Measurements from ENCODE around the gene RASAL2.

The RASAL2 gene

DNA sequence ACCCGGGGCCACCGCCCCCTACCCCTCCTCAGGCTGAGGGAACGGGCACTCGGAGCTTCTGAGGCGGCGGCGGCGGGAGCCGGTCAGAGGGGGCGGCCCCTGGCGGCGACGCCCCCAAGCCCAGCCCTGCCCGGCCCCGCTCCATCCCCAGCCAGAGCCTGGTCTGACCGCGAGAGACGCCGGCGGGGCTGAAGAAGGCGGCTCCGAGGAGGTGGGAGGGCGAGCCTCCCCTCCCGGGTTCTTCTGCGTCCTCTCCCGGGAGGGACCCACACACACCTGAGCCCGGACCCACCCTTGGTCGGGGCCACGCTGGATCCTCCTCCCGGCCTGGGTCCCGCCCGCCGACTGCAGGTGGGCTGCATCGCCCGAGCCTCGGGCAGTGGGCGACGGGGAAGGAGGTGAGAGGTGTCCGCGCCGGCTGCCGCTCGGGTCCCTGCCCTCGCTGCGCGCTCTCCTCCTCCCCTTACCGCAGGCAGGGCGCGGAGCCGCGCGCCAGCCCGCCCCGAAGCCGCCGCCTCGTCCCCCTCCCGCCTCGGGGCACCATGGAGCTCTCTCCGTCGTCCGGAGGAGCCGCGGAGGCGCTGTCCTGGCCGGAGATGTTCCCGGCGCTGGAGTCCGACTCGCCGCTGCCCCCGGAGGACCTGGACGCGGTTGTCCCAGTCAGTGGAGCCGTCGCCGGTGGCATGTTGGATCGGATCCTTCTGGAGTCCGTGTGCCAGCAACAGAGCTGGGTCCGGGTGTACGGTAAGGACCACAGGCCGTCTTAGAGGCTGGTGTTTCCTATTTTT, at the start of gene RASAL2:
TSS of gene RASAL2 (plus strand) at position 154 of the 788 bp plus-strand sequence. CDS start at position 543, 389 bp downstream.
- DNase-seq (ENCODE audit: low read depth in 2 of 2) = no peak

DNA sequence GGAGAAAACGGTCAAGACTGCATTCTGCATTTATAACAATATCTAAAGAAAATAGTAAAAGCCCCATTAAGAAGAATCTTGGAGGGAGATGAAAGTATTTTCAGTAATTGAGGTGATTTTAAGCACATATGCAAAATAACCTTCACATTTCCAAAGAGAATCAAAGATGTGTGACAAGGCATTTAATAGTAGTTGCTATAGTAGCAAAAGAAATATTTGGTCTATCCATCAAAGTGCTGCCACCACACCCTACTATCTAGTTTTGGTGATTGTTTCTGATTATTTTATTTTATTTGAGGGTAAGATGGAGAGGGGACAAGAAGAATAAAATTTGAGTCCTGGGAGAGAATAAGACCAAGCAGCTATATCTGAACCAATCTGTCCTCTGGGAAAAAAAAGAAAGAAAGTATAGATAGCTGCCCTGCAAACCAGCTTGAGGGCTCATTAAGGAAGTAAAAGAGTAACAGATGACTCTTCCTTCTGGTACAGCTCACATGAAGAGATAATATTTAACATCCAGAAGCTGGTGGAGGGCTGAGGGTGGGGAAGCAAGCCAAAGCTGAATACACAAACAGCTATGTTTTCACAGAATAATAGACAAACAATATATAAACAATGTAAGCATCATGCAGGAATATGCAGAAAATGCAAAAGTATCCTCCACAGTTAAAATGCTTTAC, 47.2 kb upstream of the RASAL2 start:
- no peak for DNase-seq (ENCODE audit: low read depth in 2 of 2)

DNA sequence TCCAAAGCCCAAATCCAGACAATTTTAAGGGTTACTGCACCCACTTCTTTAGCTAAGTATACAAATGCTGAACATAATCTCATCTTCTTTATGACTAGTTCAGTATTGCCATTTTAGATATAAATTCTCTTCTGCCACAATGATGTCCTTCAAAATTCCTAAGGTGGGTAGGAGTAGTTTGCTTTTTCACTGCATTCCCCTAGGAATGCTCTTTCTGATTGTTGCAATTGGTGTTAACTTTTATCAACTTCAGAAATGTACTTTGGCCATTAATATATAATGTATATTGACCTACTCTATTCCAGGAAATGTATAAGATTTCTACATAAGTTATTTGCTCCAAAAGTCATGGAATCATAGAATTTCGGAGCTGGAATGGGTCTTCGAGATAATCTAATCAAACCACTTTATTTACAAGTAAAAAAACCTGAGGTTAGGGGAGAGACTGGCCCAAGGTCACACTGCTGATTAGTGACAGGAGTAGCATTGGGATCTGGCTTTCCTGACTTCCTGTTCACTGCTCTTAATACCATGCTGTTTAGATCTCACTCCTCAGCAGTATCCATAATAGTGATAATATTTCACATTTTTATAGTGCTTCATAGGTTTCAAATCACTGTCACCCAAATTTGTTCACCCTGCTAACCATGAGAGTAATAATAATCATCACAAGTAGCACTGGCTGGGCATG, 46.4 kb upstream of the RASAL2 start:
- DNase-seq (ENCODE audit: low read depth in 2 of 2) = no peak

DNA sequence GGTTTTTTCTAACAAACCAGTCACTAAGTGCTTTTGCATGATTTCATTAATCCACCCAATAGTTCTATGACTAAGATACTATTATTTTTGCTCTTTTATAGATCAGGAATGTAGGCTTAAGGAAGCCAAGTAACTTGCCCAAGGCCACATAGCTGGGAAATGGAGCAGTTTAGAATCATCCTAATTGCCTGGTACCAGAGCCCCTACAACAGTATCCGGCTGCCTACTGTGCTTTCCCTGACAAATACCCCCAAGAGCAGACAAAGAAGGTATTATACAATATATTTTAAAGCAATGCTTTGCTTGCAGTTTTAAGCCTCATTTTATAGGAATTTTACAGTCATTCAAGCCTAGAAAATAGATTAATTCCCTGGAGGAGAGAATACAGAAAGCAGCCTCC, 45.5 kb upstream of the RASAL2 start:
- no peak for DNase-seq (ENCODE audit: low read depth in 2 of 2)

DNA sequence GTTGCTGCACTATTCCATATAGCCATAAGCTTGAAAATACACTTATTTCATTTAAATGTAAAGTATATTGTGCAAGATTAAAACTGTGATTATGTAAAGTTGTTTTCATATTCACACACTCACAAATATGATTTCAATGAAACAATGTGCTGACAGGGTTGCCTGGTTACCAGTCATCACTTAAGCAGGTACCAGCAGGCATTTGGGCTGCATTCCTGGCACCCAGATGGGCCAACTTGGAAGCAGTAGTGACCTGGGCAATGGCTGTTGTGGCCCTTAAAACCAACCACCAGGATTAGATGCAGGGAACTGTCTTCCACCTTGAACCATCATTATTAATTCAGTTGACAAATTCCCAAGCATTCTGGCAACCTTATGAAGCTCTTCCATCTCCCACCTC, 45.0 kb upstream of the RASAL2 start:
- no peak for DNase-seq (ENCODE audit: low read depth in 2 of 2)

DNA sequence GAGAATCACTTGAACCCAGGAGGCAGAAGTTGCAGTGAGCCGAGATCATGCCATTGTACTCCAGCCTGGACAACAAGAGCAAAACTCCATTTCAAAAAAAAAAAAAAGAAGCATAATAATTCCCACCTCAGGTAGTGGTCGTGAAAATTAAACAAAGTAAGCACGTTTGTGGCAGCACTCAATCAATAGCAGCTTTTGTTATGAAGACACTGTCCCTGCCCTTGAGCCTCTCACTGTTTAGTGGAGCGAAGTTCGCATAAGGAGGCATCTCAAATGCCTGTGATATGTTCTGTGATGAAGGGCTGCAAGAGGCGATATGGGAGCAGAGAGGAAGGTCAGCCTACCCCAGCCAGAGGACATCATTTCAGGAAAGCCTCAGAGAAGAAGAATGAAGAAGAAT, 43.8 kb upstream of the RASAL2 start:
- no peak for DNase-seq (ENCODE audit: low read depth in 2 of 2)

DNA sequence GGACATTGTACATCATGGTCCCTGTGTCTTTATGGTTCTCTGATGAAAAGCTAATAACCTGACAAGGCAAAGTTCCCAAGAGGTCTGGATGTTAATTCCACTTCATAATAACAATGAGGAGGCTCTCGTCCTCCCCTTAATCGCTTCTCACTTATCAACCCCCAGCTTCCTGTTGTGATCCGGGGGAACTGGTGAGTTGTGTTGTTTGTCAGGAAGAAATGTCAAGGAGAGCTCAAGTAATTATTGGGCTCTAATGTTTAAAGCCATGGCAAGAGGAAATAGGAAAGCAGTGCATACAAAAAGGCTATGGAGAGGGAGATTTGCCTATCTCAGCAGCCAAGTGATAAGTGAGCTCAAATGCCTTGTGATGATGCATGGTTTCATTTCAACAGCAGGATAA, 42.8 kb upstream of the RASAL2 start:
- DNase-seq (ENCODE audit: low read depth in 2 of 2) = no peak

DNA sequence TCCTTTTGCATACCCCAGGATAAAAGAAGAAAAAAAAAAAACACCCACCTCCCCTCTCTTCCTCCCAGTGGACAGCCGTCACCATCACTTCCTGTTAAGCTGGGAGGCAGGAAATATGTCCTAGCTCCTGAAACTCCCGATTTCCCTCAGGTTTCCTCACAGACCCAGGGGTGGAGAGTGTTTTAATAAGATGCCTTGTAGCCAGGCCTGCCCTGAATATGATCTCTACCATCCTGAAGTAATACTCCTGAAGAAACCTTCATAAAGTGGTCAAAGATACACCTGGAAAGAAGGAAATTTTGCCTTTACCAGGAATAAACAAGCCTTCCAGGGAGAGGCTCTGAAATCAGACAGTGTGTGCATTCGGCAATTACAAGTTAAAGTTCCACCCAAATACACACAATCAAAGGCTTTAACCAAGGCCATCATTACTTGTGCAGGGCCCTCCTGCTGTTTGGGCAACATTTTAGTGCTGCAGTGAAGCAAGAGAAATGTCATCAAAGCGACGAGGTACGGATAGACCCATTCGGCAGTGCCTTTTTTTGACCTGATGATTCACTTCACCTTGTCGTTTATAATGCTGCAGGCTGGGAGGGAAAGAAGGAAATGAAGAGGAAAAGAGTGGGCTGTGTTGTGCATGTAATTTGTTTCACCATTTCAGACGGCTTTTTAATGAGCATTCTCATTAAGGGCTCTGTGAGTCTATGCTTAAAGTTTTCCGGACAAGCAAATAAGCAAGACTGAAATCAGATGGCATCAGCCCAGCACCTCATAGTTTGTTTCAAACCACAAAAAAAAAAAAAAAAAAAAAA, 41.0 kb upstream of the RASAL2 start:
- DNase-seq (ENCODE audit: low read depth in 2 of 2) = no peak

DNA sequence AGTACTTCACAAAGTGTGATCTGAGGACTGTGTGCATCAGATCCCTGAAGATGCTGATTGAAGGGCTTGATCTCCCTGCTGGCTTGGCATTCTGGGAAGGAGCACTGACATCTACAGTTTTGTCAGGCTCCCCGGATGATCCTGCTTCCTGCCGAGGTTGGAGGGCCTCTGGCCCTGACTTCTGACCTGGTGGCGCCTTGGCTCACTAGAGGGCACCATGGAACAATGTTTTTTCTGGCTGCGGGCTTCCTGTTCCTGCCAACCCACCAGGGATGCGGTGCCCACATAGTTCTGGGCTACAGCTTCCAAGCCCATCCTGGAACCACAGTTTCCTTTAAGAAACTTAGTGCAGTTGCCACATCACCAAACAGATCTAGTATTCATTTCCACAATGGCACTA, 38.8 kb upstream of the RASAL2 start:
- no peak for DNase-seq (ENCODE audit: low read depth in 2 of 2)

DNA sequence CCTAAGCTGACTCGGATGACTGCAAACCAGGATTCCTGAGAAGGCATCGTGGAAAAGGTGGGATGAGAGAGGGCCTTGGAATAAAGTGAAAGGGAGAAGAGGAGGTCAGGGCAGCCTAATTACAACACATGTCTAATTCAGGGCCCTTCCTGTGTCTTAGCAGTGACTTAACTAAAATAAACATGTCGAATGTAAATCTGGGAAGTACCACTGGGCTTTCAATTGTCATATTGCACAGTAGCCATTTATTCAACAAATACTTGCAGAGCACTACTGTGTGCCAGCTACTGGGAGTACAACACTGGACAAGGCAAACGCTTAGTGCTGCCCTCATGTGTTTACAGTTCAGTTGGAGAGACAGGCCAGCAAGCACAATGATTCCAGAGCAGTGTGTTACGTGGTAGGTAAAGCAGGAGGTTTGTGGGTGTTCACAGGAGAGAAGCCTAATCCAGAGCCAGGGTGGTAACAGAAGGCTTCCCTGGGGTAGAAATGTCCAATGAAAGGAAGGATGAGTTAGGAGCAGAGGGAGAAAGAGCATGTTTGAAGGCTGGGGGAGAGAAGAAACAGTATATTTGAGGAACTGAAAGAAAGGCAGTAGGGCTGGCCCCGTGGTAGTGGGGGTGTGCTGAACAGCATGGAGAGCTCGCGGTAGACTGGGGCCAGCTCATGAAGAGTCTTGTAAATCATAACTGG, 38.0 kb upstream of the RASAL2 start:
- no peak for DNase-seq (ENCODE audit: low read depth in 2 of 2)

DNA sequence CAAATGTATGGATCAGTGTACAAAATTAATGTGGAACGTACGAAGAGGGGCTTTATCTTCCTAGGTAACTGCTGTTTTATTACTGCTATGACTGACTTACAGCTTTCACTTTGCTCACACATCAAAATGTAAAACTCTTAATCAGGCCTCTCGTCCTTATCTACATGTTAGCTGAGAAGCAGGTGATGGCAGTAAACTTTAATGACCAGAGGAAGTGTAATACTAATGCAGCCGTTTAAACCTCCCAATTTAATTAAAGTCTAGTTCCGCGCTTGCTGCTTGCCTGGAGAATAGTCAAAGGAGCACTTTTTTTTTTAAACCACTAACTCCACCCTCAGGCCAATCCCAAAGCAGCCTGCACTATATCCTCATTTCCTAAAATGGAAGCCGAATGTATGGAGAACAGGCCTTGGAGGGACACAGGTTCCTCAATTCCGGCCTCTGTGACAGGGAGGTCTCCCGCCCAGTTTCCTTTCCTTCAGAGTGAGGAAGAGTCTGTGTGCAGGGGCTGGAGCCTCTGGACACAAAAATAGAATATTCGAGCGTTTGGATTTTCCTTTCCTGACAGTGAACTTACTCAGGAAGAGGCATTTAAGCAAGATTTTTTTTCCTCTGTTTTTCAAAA, 36.7 kb upstream of the RASAL2 start:
- DNase-seq (ENCODE audit: low read depth in 2 of 2) = no peak

DNA sequence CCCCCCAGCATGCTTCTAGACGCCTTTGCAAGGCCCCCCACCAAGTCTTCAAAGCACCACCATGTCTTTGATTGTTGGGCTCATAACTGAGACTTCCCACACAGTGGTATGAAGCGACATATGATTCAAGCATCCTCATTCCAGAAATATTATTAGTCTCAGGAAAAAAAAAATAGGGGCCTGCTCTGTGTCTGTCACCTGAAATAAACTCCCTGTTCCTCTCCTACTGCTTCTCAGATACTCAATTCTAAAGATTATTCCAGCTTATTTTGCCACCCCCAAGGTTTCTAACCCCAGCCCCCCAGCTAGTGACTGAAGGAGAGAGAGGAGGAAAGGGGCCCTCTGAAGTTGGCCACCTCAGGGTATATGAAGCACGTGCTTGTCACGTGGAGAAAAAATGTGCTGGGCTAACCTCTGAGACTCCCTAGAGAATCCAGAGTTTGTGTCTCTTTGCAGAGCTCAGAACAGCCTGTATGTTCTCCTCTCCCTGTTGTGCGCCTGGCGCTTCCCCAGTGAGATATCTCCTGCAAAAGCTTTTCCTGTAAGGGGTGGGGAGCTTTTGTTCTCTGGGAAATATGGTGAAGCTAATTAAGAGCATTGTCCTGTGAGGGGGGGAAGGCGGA, 35.9 kb upstream of the RASAL2 start:
- no peak for DNase-seq (ENCODE audit: low read depth in 2 of 2)

DNA sequence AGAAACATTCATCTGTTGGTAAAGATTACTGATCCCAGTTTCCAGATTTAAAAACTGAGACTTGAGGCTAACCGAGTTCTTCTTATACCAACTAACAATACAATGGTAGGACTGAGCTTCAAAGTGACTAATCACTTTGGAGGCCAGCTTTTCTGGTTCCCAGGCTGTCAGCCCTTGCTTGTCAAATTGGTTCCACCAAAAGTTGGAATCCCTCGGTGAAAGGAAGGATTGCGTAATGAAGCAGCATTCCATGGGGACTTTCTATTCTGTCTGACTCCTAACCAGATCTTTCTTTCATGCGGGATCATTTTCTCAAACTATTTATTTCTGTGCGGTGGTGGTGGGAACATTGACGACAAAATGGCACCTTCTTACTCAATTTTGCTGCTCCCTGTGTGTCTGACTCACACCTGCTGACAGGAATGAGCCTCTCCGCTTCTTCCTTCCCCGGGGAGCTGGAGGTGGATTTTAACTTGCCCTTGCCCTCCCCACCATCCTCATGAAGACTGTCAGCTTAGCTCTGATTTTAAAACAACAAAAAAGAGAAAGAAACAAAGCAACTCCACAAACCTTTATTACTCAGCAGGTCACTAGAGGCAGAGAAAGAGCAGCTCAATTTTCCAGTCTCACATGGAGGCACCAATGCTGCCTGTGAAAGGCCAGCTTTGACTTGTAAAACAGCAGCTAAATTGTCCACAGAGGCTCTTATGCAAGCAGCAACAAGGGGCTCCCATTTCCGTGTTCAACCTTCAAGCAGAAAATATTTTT, 32.9 kb upstream of the RASAL2 start:
- DNase-seq (ENCODE audit: low read depth in 2 of 2) = no peak

DNA sequence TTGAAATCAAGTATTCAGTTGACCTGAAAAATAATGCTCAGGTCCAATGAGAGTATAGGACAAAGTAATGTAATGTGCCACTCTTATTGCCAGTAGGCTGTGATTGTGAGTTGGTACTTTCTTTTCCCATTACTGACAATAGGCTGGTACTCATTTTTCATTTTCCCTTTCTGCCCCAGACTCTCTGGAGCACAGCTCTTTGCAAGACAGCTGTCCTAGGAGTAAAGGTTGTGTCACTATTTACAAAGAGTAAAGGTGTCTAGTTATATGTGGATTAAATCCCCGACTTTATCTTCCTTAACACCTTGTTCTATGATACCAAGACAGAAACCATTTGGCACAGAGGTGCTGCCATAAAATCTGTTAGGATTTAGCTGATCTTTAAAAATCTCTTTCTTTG, 32.3 kb upstream of the RASAL2 start:
- DNase-seq (ENCODE audit: low read depth in 2 of 2) = no peak

DNA sequence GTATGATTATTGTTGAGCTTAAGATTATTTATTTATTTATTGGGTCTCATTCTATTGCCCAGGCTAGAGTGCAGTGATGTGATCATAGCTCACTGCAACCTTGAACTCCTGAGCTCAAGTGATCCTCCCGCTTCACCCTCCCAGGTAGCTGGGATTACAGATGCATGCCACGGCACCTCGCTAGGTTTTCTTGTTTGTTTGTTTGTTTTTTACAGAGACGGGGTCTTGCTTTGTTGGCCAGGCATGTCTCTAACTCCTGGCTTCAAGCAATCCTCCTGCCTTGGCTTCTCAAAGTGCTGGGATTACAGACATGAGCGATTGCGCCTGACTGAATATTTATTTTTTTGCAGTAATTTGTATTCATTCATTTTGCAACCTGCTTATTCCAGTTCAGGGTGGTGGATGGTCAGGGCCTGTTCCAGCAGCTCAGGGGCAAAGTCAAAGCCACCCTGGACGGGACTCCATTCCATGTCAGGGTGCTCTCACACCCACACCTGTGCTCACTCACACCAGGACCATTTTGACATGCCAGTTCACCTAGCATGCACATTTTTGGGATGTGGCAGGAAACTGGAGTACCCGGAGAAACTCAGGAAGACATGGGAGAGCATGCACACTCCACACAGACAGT, 29.6 kb upstream of the RASAL2 start:
- no peak for DNase-seq (ENCODE audit: low read depth in 2 of 2)

DNA sequence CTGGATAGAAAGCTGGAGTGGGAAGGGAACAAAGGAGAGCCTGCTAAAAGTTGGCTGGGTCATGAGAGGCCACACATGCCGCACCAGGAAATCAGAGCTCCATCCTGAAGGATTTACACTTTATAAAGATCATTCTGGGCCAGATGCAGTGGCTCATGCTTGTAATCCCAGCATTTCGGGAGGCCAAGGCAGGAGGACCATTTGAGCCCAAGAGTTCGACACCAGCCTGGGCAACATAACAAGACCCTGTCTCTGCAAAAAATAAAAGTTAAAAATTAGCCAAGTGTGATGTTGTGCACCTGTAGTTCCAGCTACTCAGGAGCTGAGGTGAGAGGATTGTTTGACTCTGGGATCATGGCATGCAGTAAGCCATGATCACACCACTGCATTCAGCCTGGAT, 28.7 kb upstream of the RASAL2 start:
- DNase-seq (ENCODE audit: low read depth in 2 of 2) = no peak

DNA sequence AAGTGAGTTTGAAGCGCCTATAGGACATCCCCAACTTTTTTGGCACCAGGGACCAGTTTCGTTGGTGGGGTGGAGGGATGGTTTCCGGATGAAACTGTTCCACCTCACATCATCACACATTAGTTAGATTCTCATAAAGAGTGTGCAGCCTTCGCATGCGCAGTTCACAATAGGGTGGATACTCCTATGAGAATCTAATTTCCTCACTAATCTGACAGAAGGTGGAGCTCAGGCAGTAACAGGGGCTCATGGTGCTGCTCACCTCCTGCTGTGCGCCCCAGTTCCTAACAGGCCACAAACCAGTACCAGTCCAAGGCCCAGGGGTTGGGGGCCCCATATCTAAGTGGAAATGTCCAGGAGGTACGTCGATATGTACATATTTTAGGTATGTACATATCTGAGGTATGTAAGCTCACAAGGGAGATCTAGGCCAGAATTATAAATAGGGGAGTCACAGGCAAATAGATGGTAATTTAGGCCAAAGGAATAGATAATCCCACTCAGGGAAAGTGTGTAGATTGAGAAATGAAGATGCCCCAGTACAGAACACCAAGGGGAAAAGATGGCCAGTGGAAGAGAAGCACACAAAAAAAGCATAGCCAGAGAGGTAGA, 27.5 kb upstream of the RASAL2 start:
- DNase-seq (ENCODE audit: low read depth in 2 of 2) = no peak

DNA sequence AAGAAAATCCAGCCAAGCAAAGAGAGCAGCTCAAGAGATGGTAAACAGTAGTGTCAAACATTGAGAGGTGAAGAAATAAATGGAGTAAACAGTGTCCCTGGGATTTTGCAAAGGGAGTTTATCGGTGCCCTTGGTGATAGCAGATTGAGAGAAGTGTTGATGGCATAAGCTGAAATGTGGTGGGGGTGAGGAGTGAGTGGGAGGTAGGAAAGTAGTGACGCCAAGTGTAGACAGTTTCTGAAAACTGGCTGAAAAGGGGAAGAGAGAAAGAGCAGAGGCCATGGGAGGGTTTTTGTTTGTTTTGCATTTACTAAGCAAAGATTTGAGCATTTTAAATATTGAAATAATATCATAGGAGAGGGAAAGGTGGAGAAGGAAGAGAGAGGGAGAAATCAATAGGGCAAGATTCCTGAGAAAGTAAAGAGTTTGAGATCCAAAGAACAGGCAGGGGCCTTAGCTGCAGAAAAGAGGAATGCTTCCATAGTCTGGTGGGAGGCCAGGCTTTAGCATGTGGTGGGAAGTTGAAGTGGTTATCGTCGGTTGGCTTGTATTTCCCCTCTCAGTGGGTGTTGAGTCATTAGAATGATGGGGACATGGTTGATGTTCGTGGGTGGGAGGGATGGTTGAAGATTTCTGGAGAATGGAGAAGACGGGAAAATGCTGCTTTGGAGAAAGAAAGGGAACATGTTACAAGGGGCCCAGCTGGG, 26.8 kb upstream of the RASAL2 start:
- no peak for DNase-seq (ENCODE audit: low read depth in 2 of 2)

All from activated CD8-positive, alpha-beta memory T cell treated with anti-CD3 and anti-CD28 coated beads for 4 hours (primary cell).